DMS 273 treated with DMSO at 0.1 percent for 48 hours (cell line): ENCODE results near the gene VGLL2.

ENCODE experiments used
- DNase-seq: peaks from one replicate; lab custom pipeline; 2025; lab: John Stamatoyannopoulos, UW

Gene VGLL2

GRCh38 chr6:117317261-117317660 lies 51.9 kb downstream of the VGLL2 start:
- DNase-seq, result no peak
